DMS53 treated with DMSO at 0.1 percent for 48 hours (cell line): ENCODE results near the gene ITGB3BP.
A peak's percentile ranks its signal among the peaks of the same experiment; 100 is the strongest.
"Not testable (repeated sequence)": the region's sequence is repeated elsewhere in the genome, so short reads cannot be mapped to it uniquely, and the experiment has no call there.

ENCODE experiments used
- DNase-seq: peaks from one replicate; lab custom pipeline; 2025; ENCODE audit not compliant: unreplicated experiment; lab: John Stamatoyannopoulos, UW

The ITGB3BP gene

GRCh38 chr1:63522891-63523728, at the start of gene ITGB3BP, which contains the start of gene EFCAB7:
Gene ITGB3BP, minus strand, starts transcription at chr1:63523225. Its CDS starts 92 bp downstream, at chr1:63523133.
Gene EFCAB7, plus strand, starts transcription at chr1:63523525. Its CDS starts 2,048 bp downstream, at chr1:63525573.
- peak; percentile 99 for DNase-seq

GRCh38 chr1:63572686-63573085, 49.7 kb upstream of the ITGB3BP start:
- DNase-seq: not testable (repeated sequence)

- no peak for DNase-seq
These were observed 46.8 kb upstream of the ITGB3BP start for GRCh38 chr1:63569640-63570316.

- DNase-seq: no peak
These were observed 46.0 kb upstream of the ITGB3BP start for GRCh38 chr1:63569068-63569467.

GRCh38 chr1:63563745-63564144, 40.7 kb upstream of the ITGB3BP start:
- DNase-seq: no peak

- DNase-seq: no peak
These were observed 36.3 kb upstream of the ITGB3BP start for GRCh38 chr1:63559357-63559756.

GRCh38 chr1:63557365-63557987, 34.5 kb upstream of the ITGB3BP start:
- DNase-seq: peak; percentile 20

GRCh38 chr1:63555480-63555879, 32.5 kb upstream of the ITGB3BP start:
- DNase-seq: no peak

GRCh38 chr1:63548877-63549276, 25.9 kb upstream of the ITGB3BP start:
- DNase-seq: no peak

- DNase-seq: no peak
These were observed 25.3 kb upstream of the ITGB3BP start for GRCh38 chr1:63548303-63548702.

GRCh38 chr1:63547621-63548294, 24.7 kb upstream of the ITGB3BP start:
- DNase-seq: no peak

- no peak for DNase-seq
These were observed 22.8 kb upstream of the ITGB3BP start for GRCh38 chr1:63545780-63546179.

GRCh38 chr1:63537940-63538339, 14.9 kb upstream of the ITGB3BP start:
- peak; percentile 27 for DNase-seq

- no peak for DNase-seq
These were observed 14.0 kb upstream of the ITGB3BP start for GRCh38 chr1:63537006-63537405.

- DNase-seq: no peak
These were observed 11.4 kb upstream of the ITGB3BP start for GRCh38 chr1:63534406-63534805.

- peak; percentile 28 for DNase-seq
These were observed 10.9 kb upstream of the ITGB3BP start for GRCh38 chr1:63533931-63534330.

GRCh38 chr1:63532727-63533126, 9.7 kb upstream of the ITGB3BP start:
- DNase-seq: no peak

- DNase-seq: no peak
These were observed 1.2 kb upstream of the ITGB3BP start for GRCh38 chr1:63524201-63524600.

GRCh38 chr1:63523738-63524137, 713 bp upstream of the ITGB3BP start:
- peak; percentile 86 for DNase-seq

- DNase-seq: no peak
These were observed 6.4 kb downstream of the ITGB3BP start for GRCh38 chr1:63516629-63517028.

- no peak for DNase-seq
These were observed 10.4 kb downstream of the ITGB3BP start for GRCh38 chr1:63512584-63512983.
